ENCODE results near the gene RHEBL1.

DNA sequence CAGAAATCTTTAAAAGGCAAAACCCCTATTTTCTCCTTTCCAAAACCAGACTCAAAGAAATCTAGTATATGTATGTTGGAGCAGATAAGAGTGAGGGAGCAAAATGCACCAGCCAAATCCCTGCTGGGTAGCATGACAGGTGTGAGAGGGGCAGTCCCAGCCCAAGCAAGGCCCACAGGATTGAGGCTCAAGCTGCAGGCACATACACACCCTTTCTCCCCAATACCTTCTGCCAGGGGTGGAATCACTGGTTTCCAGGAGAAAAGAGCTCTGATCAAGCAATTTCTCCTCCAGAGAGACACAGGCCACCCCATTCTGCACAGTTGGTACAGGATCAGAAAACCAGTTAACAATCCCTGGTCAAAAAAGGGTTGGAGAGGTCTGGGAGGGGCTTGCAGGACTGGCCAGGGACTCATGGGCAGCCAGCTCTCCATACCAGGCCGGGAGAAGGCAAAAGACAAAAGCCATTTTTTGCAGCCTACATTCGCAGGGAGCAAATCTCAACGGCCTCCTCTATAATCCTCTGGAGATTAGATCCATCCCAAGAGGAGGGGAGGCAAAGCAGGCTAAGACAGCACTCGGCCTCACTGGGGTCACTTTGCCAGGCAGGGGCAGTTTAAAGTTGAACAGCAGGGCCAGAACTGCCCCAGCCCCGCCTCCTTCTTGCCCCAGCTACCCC lies 11.3 kb downstream of the RHEBL1 start:
- no peak for TF ChIP-seq EZH2phosphoT487 (IDR thresholded peaks at IDR 0.05; ENCODE audit: low read depth)
- TF ChIP-seq, protein P1, sequence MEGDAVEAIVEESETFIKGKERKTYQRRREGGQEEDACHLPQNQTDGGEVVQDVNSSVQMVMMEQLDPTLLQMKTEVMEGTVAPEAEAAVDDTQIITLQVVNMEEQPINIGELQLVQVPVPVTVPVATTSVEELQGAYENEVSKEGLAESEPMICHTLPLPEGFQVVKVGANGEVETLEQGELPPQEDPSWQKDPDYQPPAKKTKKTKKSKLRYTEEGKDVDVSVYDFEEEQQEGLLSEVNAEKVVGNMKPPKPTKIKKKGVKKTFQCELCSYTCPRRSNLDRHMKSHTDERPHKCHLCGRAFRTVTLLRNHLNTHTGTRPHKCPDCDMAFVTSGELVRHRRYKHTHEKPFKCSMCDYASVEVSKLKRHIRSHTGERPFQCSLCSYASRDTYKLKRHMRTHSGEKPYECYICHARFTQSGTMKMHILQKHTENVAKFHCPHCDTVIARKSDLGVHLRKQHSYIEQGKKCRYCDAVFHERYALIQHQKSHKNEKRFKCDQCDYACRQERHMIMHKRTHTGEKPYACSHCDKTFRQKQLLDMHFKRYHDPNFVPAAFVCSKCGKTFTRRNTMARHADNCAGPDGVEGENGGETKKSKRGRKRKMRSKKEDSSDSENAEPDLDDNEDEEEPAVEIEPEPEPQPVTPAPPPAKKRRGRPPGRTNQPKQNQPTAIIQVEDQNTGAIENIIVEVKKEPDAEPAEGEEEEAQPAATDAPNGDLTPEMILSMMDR (IDR thresholded peaks at IDR 0.05; ENCODE audit: low read depth, low read length), result no peak
